IMR-90 (cell line): ENCODE measurements around the gene EDIL3. TPM values are rescaled to one million over a fixed set of nuclear protein-coding genes. Genes with fewer than 3 reads are reported as not detected.

Experiments
- ATAC-seq: fragments of 200-7000 bp; cut with Tn5 transposase; 2 replicates; pipeline ENCODE4 v1.9.1; 2020; ENCODE audit warnings: low read depth, mild to moderate bottlenecking, moderate library complexity
- BruUV-seq: library from RNA; stranded (reverse); fragments of 400-500 nt; replicated peaks from 2 replicates; lab custom pipeline; 2021; lab: Mats Ljungman, UMichigan
- CTCF ChIA-PET: fragments of 300-600 bp; formaldehyde crosslinking; extraction: SDS; loops from one replicate; lab custom pipeline; 2021; ENCODE audit warnings: antibody characterized with exemption; lab: Yijun Ruan, JAX
- POLR2A ChIA-PET: fragments of 300-600 bp; sonication (Branson Sonifier 250); formaldehyde crosslinking; loops from one replicate; lab custom pipeline; 2022; ENCODE audit warnings: antibody characterized with exemption; ENCODE audit not compliant: unreplicated experiment; lab: Charles Lee
- DNase-seq: peaks from one replicate; pipeline ENCODE4 v3.0.0; 2013
- H2AFZ ChIP-seq: replicated peaks from 2 replicates; pipeline ENCODE3; 2013; ENCODE audit warnings: low read length, mild to moderate bottlenecking; ENCODE audit not compliant: poor library complexity
- H2AK5ac ChIP-seq: 2 replicates; pipeline ENCODE4 v1.6.1; 2013; ENCODE audit warnings: low read depth, low read length, inconsistent platforms
- H2AK9ac ChIP-seq: replicated peaks from 2 replicates; pipeline ENCODE3; 2013; ENCODE audit warnings: mild to moderate bottlenecking, low read depth, low read length, moderate library complexity; ENCODE audit not compliant: poor library complexity
- H2BK120ac ChIP-seq: 2 replicates; pipeline ENCODE4 v1.6.1; 2013; ENCODE audit warnings: low read depth, low read length, inconsistent platforms
- H2BK15ac ChIP-seq: 3 replicates; pipeline ENCODE4 v1.6.1; 2013; ENCODE audit warnings: low read depth, low read length, inconsistent platforms
- H2BK20ac ChIP-seq: 2 replicates; pipeline ENCODE4 v1.6.1; 2013; ENCODE audit warnings: low read depth, mild to moderate bottlenecking, inconsistent platforms, low read length, moderate library complexity
- H2BK5ac ChIP-seq: 2 replicates; pipeline ENCODE4 v1.6.1; 2013; ENCODE audit warnings: mild to moderate bottlenecking, low read depth, low read length, inconsistent platforms; ENCODE audit not compliant: poor library complexity, severe bottlenecking
- H3K14ac ChIP-seq: replicated peaks from 2 replicates; pipeline ENCODE4 v1.6.1; 2013; ENCODE audit warnings: low read depth, low read length, inconsistent platforms
- H3K18ac ChIP-seq: 2 replicates; pipeline ENCODE4 v1.6.1; 2013; ENCODE audit warnings: low read depth, low read length, control low read depth
- H3K23ac ChIP-seq: 2 replicates; pipeline ENCODE4 v1.6.1; 2013; ENCODE audit warnings: low read depth, low read length, inconsistent platforms
- H3K27ac ChIP-seq: 2 replicates; pipeline ENCODE4 v1.5.1; 2013; ENCODE audit warnings: mild to moderate bottlenecking, control low read depth, low read length; ENCODE audit not compliant: insufficient read depth
- H3K27me3 ChIP-seq: 2 replicates; pipeline ENCODE4 v1.6.1; 2013; ENCODE audit warnings: low read length; ENCODE audit not compliant: control insufficient read depth, insufficient read depth
- H3K36me3 ChIP-seq: 2 replicates; pipeline ENCODE4 v1.6.1; 2013; ENCODE audit warnings: low read length, mixed read lengths; ENCODE audit not compliant: control insufficient read depth, insufficient read depth
- H3K4ac ChIP-seq: 2 replicates; pipeline ENCODE4 v1.6.1; 2013; ENCODE audit warnings: low read depth, low read length, inconsistent platforms
- H3K4me1 ChIP-seq: 2 replicates; pipeline ENCODE4 v1.6.1; 2013; ENCODE audit warnings: low read length, mixed read lengths; ENCODE audit not compliant: control insufficient read depth, insufficient read depth
- H3K4me2 ChIP-seq: 2 replicates; pipeline ENCODE4 v1.6.1; 2013; ENCODE audit warnings: low read depth, mild to moderate bottlenecking, control low read depth, low read length, moderate library complexity
- H3K4me3 ChIP-seq: 2 replicates; pipeline ENCODE4 v1.5.1; 2013; ENCODE audit warnings: low read depth, mild to moderate bottlenecking, control low read depth, low read length, moderate library complexity; ENCODE audit not compliant: insufficient read depth
- H3K56ac ChIP-seq: 2 replicates; pipeline ENCODE4 v1.6.1; 2013; ENCODE audit warnings: low read length, inconsistent platforms; ENCODE audit not compliant: insufficient read depth; ENCODE audit errors: extremely low read depth
- H3K79me1 ChIP-seq, 2 experiments: 2 replicates each; pipeline ENCODE4 v1.6.1; 2013; ENCODE audit warnings: low read length in 2 of 2, inconsistent platforms in 1 of 2, low read depth in 1 of 2
- H3K9ac ChIP-seq: 2 replicates; pipeline ENCODE4 v1.6.1; 2013; ENCODE audit warnings: low read depth, low read length, control low read depth
- H3K9me1 ChIP-seq: 2 replicates; pipeline ENCODE4 v1.6.1; 2013; ENCODE audit warnings: low read length, inconsistent platforms; ENCODE audit not compliant: insufficient read depth
- H3K9me3 ChIP-seq: 2 replicates; pipeline ENCODE4 v1.6.1; 2013; ENCODE audit warnings: low read length; ENCODE audit not compliant: control insufficient read depth, insufficient read depth
- H4K20me1 ChIP-seq: 2 replicates; pipeline ENCODE4 v1.6.1; 2013; ENCODE audit warnings: low read length, inconsistent platforms; ENCODE audit not compliant: insufficient read depth
- H4K5ac ChIP-seq: 2 replicates; pipeline ENCODE4 v1.6.1; 2013; ENCODE audit warnings: mild to moderate bottlenecking, low read depth, low read length, control low read depth
- H4K8ac ChIP-seq, 2 experiments: 2 replicates each; pipeline ENCODE4 v1.6.1; 2013; ENCODE audit warnings: low read depth in 2 of 2, low read length in 2 of 2, control low read depth in 1 of 2, inconsistent platforms in 1 of 2
- H4K91ac ChIP-seq: 2 replicates; pipeline ENCODE4 v1.6.1; 2013; ENCODE audit warnings: low read depth, low read length, inconsistent platforms; ENCODE audit not compliant: insufficient read depth
- CEBPB ChIP-seq: IDR thresholded peaks from 2 replicates; pipeline ENCODE4 v1.6.1; 2012; ENCODE audit warnings: low read depth, low read length, improper control_type of control experiment
- NFE2L2 ChIP-seq: fragments of 150-350 bp; IDR thresholded peaks from 2 replicates; pipeline ENCODE4 v1.6.1; 2016; ENCODE audit warnings: low read depth, mild to moderate bottlenecking, low read length
- WGBS, 2 experiments: methylation state at CpG; one replicate each; pipeline versions ENCODE4 v1.1.5 to v1.1.7; 2013; ENCODE audit warnings: missing lambda C conversion rate in 2 of 2; ENCODE audit not compliant: insufficient read length in 1 of 2; ENCODE audit errors: extremely low coverage in 2 of 2; 5-methylcytosine and 5-hydroxymethylcytosine counted together
- dilution Hi-C: fragments of 300-500 bp; cut with HindIII; formaldehyde crosslinking; loops from one replicate; pipeline ENCODE4 v1.14.3; 2018; ENCODE audit warnings: low sequenced_read_pairs; ENCODE audit not compliant: unreplicated experiment
- in situ Hi-C: fragments of 300-500 bp; cut with MboI; formaldehyde crosslinking; loops from 3 replicates; pipeline ENCODE4 v1.14.3; 2019; ENCODE audit warnings: low sequenced_read_pairs, inconsistent platforms, mixed read lengths
- intact Hi-C: fragments of 100-400 bp; cut with micrococcal nuclease; formaldehyde crosslinking; loops from 2 replicates; pipeline ENCODE4 v1.10.0; 2022
- polyA plus RNA-seq, 3 experiments: library from polyadenylated mRNA; depleted of rRNA; stranded (reverse); fragments of >200 nt; gene quantifications; 2 replicates each; pipeline ENCODE4 v1.2.3, GENCODE V29; 2012; ENCODE audit warnings: low replicate concordance in 1 of 3
- total RNA-seq: library from RNA; depleted of rRNA; stranded (reverse); fragments of >200 nt; gene quantifications from 2 replicates; pipeline ENCODE4 v1.2.3, GENCODE V29; 2012

The EDIL3 gene
- total and polyA plus RNA-seq, 2 of the 4 experiments (the other 2 are of a cell fraction) = 55.5 to 82.8 TPM

DNA sequence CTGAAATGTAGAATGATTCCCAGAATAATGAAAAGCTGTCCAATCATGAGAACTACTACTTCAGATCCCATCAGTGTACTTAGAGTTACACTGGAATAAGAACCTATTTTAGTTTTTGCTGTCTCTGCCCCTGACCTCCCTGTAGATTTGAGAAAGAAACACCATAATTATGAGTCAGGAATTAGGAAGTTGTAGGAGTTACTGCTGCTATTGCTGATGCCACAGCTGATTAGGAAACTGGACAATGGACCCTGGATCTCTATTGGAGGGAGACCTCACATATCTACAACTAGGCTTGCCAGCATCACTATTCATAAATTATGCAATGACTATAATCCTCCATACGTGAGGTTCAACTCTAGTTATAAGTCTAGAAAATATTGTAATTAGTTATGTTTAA is 48.8 kb upstream of the EDIL3 start:
- Histone ChIP-seq H3K14ac (no peak overlapping the region; the same call in 1 of the 2 replicates), H3K36me3 (no peaks in the 10 kb centered on the region), H3K27me3 (no peaks in the 10 kb centered on the region), H2BK20ac (no peak overlapping the region), H2BK5ac (no peak overlapping the region), H3K23ac (no peak overlapping the region), H3K56ac (no peak overlapping the region), H3K18ac (no peak overlapping the region), H4K8ac (no peak overlapping the region), H3K9me1 (0 out of 2 replicates have a peak, but pooled peaks cover 2% of the 10 kb centered on the region), H3K79me1 (no peaks in the 10 kb centered on the region), H3K4me1 (peaks cover 4% of the 10 kb centered on the region; the same call in 1 of the 2 replicates), H3K4ac (no peak overlapping the region), H2AFZ (no peak overlapping the region), H3K4me2 (peak overlapping the region; percentile 27; the same call in 1 of the 2 replicates), H3K27ac (no peak overlapping the region), H3K9ac (no peak overlapping the region), H2AK5ac (no peak overlapping the region), H2AK9ac (no peak overlapping the region), H3K4me3 (no peak overlapping the region), H4K91ac (no peak overlapping the region), H3K9me3 (no peaks in the 10 kb centered on the region), H2BK15ac (no peak overlapping the region), H4K5ac (no peak overlapping the region), H2BK120ac (no peak overlapping the region), H4K20me1 (no peaks in the 10 kb centered on the region)
- no TSS peak for BruUV-seq
- DNase-seq (peak; percentile 50), ATAC-seq (peak; percentile 62)
- in situ Hi-C loops (no loop called here), intact Hi-C loops (no loop called here), dilution Hi-C loops (no loop called here)
- ChIA-PET POLR2A (no interaction called here), CTCF (no interaction called here)
- WGBS, 2 experiments = no CpG with 5 or more reads among the region's 1 CpG
- no peak for TF ChIP-seq NFE2L2
- peak; percentile 31; the same call in 1 of the 2 replicates for TF ChIP-seq CEBPB
